Epithelial cell of esophagus (primary cell): ENCODE measurements around the gene ACBD6.

Experiments used
- DNase-seq: peaks from one replicate; pipeline ENCODE4 v3.0.0; 2010; ENCODE audit warnings: low read depth
- H3K4me3 ChIP-seq: 2 replicates; pipeline ENCODE4 v1.5.1; 2011; ENCODE audit warnings: mild to moderate bottlenecking, low read length, control low read depth
- CTCF ChIP-seq: IDR thresholded peaks from 2 replicates; pipeline ENCODE4 v1.5.1; 2011; ENCODE audit warnings: low read depth, mild to moderate bottlenecking, low read length, control low read depth, inconsistent platforms; ENCODE audit not compliant: insufficient read depth; ENCODE audit errors: missing control alignments

The ACBD6 gene

GRCh38 chr1:180363246-180363995 lies 139.0 kb downstream of the ACBD6 start:
- H3K4me3 ChIP-seq: no peak overlapping the region
- no peak for TF ChIP-seq CTCF
- no peak for DNase-seq

- DNase-seq: peak; percentile 81
- H3K4me3 ChIP-seq: no peak overlapping the region
- no peak for TF ChIP-seq CTCF
Observed at GRCh38 chr1:180360333-180361075, 141.9 kb downstream of the ACBD6 start.

- no peak for DNase-seq
- no peak overlapping the region for H3K4me3 ChIP-seq
- TF ChIP-seq CTCF: no peak
Observed at GRCh38 chr1:180358649-180359048, 143.7 kb downstream of the ACBD6 start.

GRCh38 chr1:180353945-180354344 lies 148.4 kb downstream of the ACBD6 start:
- no peak for TF ChIP-seq CTCF
- H3K4me3 ChIP-seq: no peak overlapping the region
- no peak for DNase-seq

GRCh38 chr1:180352588-180352987 lies 149.8 kb downstream of the ACBD6 start:
- no peak overlapping the region for H3K4me3 ChIP-seq
- no peak for TF ChIP-seq CTCF
- DNase-seq: no peak

GRCh38 chr1:180352021-180352420 lies 150.4 kb downstream of the ACBD6 start:
- no peak for TF ChIP-seq CTCF
- DNase-seq: no peak
- H3K4me3 ChIP-seq: no peak overlapping the region
